Mesothelial cell of epicardium (in vitro differentiated cells): ENCODE measurements around the gene PPP1R14B. TPM values are rescaled to one million over a fixed set of nuclear protein-coding genes. Genes with fewer than 3 reads are reported as not detected.

ENCODE experiments used
- DNase-seq, 2 experiments: peaks; one replicate each; pipeline ENCODE4 v3.0.0; 2021; ENCODE audit warnings: low spot score in 2 of 2; ENCODE audit not compliant: unreplicated experiment in 2 of 2
- H3K27ac Mint-ChIP-seq: 2 replicates; pipeline ENCODE4 v1.8.0; 2021; ENCODE audit warnings: mixed read lengths
- H3K27me3 Mint-ChIP-seq: 2 replicates; pipeline ENCODE4 v1.8.0; 2021; ENCODE audit warnings: low read depth, mixed read lengths
- H3K36me3 Mint-ChIP-seq: 2 replicates; pipeline ENCODE4 v1.8.0; 2021; ENCODE audit warnings: mixed read lengths
- H3K4me1 Mint-ChIP-seq: 2 replicates; pipeline ENCODE4 v1.8.0; 2021; ENCODE audit warnings: mixed read lengths
- H3K4me3 Mint-ChIP-seq: 2 replicates; pipeline ENCODE4 v1.8.0; 2021; ENCODE audit warnings: mild to moderate bottlenecking, moderate library complexity, mixed read lengths
- H3K9me3 Mint-ChIP-seq: 2 replicates; pipeline ENCODE4 v1.8.0; 2021; ENCODE audit warnings: mixed read lengths
- total RNA-seq: library from RNA; stranded (reverse); gene quantifications from 3 replicates; pipeline ENCODE4 v1.2.1, GENCODE V29; 2021
- TF ChIP-seq, protein P1 (sequence below): fragments of 200-600 bp; sonication (generic); IDR thresholded peaks from one replicate; pipeline ENCODE4 v1.5.0; 2021; ENCODE audit warnings: antibody characterized with exemption; ENCODE audit not compliant: unreplicated experiment

Gene PPP1R14B
- total RNA-seq, 1 donor from 2014 or later = 131 TPM

DNA sequence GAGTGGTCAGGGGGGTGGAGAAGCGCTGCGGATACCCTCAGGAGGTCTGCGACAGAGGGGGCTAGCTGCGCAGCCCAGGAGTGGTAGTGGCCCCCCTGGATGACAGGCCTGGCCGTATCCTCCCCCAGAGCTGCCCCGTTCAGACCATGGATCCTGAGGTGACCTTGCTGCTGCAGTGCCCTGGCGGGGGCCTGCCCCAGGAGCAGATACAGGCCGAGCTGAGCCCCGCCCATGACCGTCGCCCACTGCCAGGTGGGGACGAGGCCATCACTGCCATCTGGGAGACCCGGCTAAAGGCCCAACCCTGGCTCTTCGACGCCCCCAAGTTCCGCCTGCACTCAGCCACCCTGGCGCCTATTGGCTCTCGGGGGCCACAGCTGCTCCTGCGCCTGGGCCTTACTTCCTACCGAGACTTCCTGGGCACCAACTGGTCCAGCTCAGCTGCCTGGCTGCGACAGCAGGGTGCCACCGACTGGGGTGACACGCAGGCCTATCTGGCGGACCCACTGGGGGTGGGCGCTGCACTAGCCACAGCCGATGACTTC is 20.2 kb downstream of the PPP1R14B start:
- Mint-ChIP-seq H3K27me3 (no peaks in the 10 kb centered on the region), H3K4me1 (peaks cover 24% of the 10 kb centered on the region), H3K36me3 (no peaks in the 10 kb centered on the region), H3K4me3 (peak overlapping the region; percentile 81), H3K9me3 (no peaks in the 10 kb centered on the region), H3K27ac (peak overlapping the region; percentile 66)
- TF ChIP-seq, protein P1, sequence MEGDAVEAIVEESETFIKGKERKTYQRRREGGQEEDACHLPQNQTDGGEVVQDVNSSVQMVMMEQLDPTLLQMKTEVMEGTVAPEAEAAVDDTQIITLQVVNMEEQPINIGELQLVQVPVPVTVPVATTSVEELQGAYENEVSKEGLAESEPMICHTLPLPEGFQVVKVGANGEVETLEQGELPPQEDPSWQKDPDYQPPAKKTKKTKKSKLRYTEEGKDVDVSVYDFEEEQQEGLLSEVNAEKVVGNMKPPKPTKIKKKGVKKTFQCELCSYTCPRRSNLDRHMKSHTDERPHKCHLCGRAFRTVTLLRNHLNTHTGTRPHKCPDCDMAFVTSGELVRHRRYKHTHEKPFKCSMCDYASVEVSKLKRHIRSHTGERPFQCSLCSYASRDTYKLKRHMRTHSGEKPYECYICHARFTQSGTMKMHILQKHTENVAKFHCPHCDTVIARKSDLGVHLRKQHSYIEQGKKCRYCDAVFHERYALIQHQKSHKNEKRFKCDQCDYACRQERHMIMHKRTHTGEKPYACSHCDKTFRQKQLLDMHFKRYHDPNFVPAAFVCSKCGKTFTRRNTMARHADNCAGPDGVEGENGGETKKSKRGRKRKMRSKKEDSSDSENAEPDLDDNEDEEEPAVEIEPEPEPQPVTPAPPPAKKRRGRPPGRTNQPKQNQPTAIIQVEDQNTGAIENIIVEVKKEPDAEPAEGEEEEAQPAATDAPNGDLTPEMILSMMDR = no peak
- no peak for DNase-seq

DNA sequence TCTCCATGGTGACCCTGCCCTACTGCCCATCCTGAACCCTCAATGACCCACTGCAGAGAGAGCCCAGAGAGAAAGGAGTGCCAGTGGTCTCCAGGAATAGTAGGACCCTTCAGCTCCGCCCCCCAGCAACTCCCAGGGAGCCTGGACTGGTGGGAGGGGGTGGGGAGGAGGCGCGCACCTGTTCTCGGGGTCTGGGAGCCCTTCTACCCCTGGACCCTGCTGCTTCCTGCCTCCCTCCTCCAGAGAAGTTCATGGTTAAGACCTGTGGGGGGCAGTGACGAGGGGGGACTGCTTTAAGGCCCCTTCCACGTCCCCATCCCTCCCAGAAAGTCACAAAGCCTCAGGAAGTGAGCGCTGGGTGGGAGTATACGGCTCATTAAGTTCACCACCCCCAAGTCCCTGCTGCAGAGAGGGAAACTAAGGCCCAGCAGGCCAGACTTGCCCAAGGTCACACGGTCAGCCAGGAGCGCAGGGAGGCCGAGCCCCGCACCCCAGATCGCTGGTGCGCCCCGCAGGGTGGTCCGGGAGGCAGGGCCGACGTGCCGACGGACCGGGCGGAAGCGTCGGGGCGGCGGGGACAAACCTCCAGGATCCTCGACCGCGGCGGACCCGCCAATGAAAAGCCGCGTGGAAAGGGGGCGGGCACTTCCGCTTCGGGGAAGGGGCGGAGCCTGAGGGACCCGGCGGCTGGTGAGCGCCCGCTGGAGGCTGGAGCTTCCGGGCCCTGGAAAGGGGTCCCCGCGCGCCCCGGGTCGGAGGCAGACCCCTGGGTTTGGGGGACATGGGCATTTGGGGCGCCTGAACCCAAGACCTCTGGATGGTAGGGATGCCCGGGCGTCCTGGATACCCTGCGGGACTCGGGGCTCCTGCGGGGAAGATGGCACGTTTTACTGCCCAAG is 20.9 kb downstream of the PPP1R14B start, which contains the start of the genes NUDT22 and TRPT1:
Gene NUDT22 (plus strand): TSS at position 667 of the 899 bp plus-strand sequence. CDS start 379 bp downstream, outside the sequence.
Gene TRPT1 (minus strand): TSS at position 579 of the 899 bp plus-strand sequence. CDS start 326 bp downstream, at position 253.
- peak; percentile 89 to 93 for DNase-seq
- Mint-ChIP-seq H3K27ac (peak within 1 kb of the TSS; percentile 75), H3K9me3 (no peaks in the 10 kb centered on the region), H3K4me3 (peak within 1 kb of the TSS; percentile 81), H3K36me3 (no peaks in the 10 kb centered on the region), H3K4me1 (peaks cover 20% of the 10 kb centered on the region), H3K27me3 (no peaks in the 10 kb centered on the region)
- TF ChIP-seq, protein P1 = no peak

DNA sequence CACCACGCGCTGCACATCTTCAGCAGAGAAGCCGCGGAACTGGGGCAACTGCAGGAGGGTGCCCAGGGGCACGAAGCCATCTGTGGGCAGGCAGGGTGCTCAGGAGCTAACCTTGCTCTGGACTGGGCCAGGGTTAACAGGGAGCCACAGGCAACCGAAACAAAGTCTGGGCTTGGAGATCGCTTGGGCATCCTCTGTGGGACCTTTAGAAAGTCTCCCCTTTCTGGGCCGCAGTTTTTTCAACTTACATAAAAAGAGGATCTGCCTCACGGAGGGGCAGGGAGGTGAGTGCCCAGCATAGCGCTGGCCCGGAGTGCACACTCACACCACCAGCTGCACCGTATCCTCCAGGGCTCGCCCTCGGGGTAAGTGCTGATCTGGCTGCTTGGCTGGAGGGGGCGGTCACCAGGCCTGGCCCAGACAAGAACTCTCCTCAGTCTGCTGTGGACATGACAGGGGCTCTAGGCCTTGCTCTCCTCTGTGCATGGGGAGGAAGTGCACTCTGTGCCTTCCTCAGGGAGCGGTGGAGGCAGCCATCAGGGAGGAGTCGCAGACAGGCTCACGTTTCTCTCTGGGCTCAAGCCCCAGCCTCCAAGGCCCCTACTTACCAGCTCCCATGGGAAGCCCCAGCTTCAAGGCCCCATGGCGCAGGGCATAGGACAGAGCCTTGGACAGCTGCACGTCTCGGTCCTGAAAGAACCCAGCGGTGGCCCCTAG is 21.7 kb downstream of the PPP1R14B start:
- H3K9me3 Mint-ChIP-seq = no peaks in the 10 kb centered on the region
- TF ChIP-seq, protein P1 = no peak

DNA sequence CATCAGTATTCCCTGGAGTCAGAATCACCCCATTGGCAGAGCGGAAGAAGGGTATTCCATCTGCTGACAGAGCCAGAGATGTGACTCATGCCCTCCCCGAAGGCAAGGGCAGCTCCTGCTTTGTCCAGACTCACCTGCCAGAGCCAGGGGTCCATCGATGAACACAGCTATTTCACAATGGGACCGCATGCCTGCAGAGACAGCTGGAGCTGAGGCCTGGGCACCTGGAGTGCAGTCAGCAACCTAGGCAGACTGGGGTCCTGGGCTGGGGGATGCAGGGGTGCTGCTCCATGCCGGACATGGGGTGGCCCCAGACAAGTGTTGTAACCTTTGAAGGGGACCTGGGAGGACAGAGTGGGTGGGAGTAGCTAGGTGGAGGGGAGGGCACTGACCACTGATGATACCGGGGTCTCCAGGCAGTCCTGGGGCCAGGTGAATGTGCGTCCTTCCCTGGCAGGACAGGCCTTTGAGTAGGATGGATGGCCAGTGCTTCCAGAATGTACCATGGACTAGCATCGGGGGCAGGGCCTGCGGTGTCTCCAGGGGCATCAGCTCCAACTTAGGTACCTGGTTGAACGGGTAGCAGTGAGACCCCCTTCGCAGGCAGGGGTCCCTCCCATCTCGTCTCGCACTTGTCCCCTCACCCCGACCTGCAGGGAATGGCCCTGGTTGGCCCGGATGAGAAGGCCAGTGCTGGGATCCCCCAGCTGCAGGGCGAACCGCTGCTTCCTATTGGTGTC is 22.4 kb downstream of the PPP1R14B start:
- H3K27me3 Mint-ChIP-seq = no peaks in the 10 kb centered on the region
- no peak overlapping the region for H3K27ac Mint-ChIP-seq
- H3K9me3 Mint-ChIP-seq = no peaks in the 10 kb centered on the region
- TF ChIP-seq, protein P1 = no peak
- peaks cover 17% of the 10 kb centered on the region for H3K4me1 Mint-ChIP-seq
- H3K4me3 Mint-ChIP-seq = peak overlapping the region; percentile 81
- no peaks in the 10 kb centered on the region for H3K36me3 Mint-ChIP-seq
- DNase-seq = no peak

More for the DNA sequence above, 21.7 kb downstream of the PPP1R14B start:
- Mint-ChIP-seq H3K4me3 (peak overlapping the region; percentile 81), H3K27me3 (no peaks in the 10 kb centered on the region), H3K4me1 (peaks cover 19% of the 10 kb centered on the region), H3K36me3 (no peaks in the 10 kb centered on the region), H3K27ac (peak overlapping the region; percentile 75)
- DNase-seq = no peak
